HG02885 (cell line): ENCODE data around the gene SORT1.
A peak's percentile ranks its signal among the peaks of the same experiment; 100 is the strongest.

Experiments used
- ATAC-seq: cut with Tn5 transposase; IDR thresholded peaks from one replicate; pipeline ENCODE4 v1.9.1; 2021; ENCODE audit warnings: mild to moderate bottlenecking; ENCODE audit not compliant: unreplicated experiment, poor library complexity

The SORT1 gene

GRCh38 chr1:109265741-109266330 is 131.9 kb downstream of the SORT1 start:
- ATAC-seq, result no peak

- ATAC-seq, result no peak
These were observed 132.7 kb downstream of the SORT1 start for GRCh38 chr1:109265016-109265415.

GRCh38 chr1:109264379-109264755 is 133.4 kb downstream of the SORT1 start:
- no peak for ATAC-seq

GRCh38 chr1:109263597-109264378 is 133.9 kb downstream of the SORT1 start:
- ATAC-seq, result peak; percentile 89

GRCh38 chr1:109263234-109263596 is 134.5 kb downstream of the SORT1 start:
- ATAC-seq, result peak; percentile 9

GRCh38 chr1:109262231-109263055 is 135.3 kb downstream of the SORT1 start:
- no peak for ATAC-seq

- no peak for ATAC-seq
These were observed 136.1 kb downstream of the SORT1 start for GRCh38 chr1:109261578-109261977.

- ATAC-seq, result no peak
These were observed 136.7 kb downstream of the SORT1 start for GRCh38 chr1:109261006-109261405.

- no peak for ATAC-seq
These were observed 137.8 kb downstream of the SORT1 start for GRCh38 chr1:109259674-109260557.
